Natural killer cell (primary cell): ENCODE data around the gene PGC. TPM values are rescaled to one million over a fixed set of nuclear protein-coding genes. Genes with fewer than 3 reads are reported as not detected.

ENCODE experiments used
- ATAC-seq, 3 donors: fragments of 150-1000 bp in 2 of 3; fragments of 200-7000 bp in 1 of 3; cut with Tn5 transposase; 1 replicate in 1 of 3; 2 replicates in 2 of 3; pipeline ENCODE4 v1.10.0; 2021; ENCODE audit warnings: mild to moderate bottlenecking in 2 of 3, moderate library complexity in 2 of 3
- DNase-seq, 2 donors: peaks; one replicate each; pipeline versions ENCODE4 v3.0.0 to v3.0.0-alpha.2; 2013 to 2021; ENCODE audit warnings: mixed read lengths in 1 of 2
- H3K27ac ChIP-seq: one replicate; pipeline ENCODE4 v1.5.1; 2013; ENCODE audit warnings: mild to moderate bottlenecking, low read length
- H3K27me3 ChIP-seq: one replicate; pipeline ENCODE4 v1.6.1; 2013; ENCODE audit warnings: low read length; ENCODE audit not compliant: control insufficient read depth, insufficient read depth
- H3K36me3 ChIP-seq: one replicate; pipeline ENCODE4 v1.6.1; 2013; ENCODE audit warnings: low read length; ENCODE audit not compliant: control insufficient read depth, insufficient read depth
- H3K4me1 ChIP-seq: one replicate; pipeline ENCODE4 v1.6.1; 2013; ENCODE audit warnings: low read length; ENCODE audit not compliant: control insufficient read depth, insufficient read depth
- H3K4me3 ChIP-seq: one replicate; pipeline ENCODE4 v1.5.1; 2013; ENCODE audit warnings: low read length
- H3K9me3 ChIP-seq: one replicate; pipeline ENCODE4 v1.6.1; 2013; ENCODE audit warnings: low read length; ENCODE audit not compliant: control insufficient read depth, insufficient read depth
- H3K27ac Mint-ChIP-seq, 2 donors: one replicate each; pipeline ENCODE4 v1.8.0; 2022; ENCODE audit warnings: mild to moderate bottlenecking in 2 of 2, mixed read lengths in 2 of 2, moderate library complexity in 1 of 2
- H3K27me3 Mint-ChIP-seq, 2 donors: one replicate each; pipeline ENCODE4 v1.8.0; 2022; ENCODE audit warnings: low read depth in 2 of 2, mixed read lengths in 2 of 2
- H3K36me3 Mint-ChIP-seq: one replicate; pipeline ENCODE4 v1.8.0; 2022; ENCODE audit warnings: mixed read lengths
- H3K4me1 Mint-ChIP-seq, 2 donors: one replicate each; pipeline ENCODE4 v1.8.0; 2022; ENCODE audit warnings: mixed read lengths in 2 of 2
- H3K4me3 Mint-ChIP-seq: one replicate; pipeline ENCODE4 v1.8.0; 2022; ENCODE audit warnings: mild to moderate bottlenecking, moderate library complexity, mixed read lengths
- H3K9me3 Mint-ChIP-seq, 2 donors: one replicate each; pipeline ENCODE4 v1.8.0; 2022; ENCODE audit warnings: mixed read lengths in 2 of 2
- CTCF ChIP-seq: fragments of 200-600 bp; IDR thresholded peaks from one replicate; pipeline ENCODE4 v1.8.0; 2022; ENCODE audit warnings: antibody characterized with exemption
- WGBS: methylation state at CpG from one replicate; pipeline ENCODE4 v1.1.7; 2013; ENCODE audit warnings: missing lambda C conversion rate; ENCODE audit not compliant: insufficient coverage; 5-methylcytosine and 5-hydroxymethylcytosine counted together
- intact Hi-C: fragments of 100-400 bp; cut with micrococcal nuclease; formaldehyde crosslinking; loops from one replicate; pipeline ENCODE4 v1.14.2; 2022
- total RNA-seq, 4 donors: library from RNA; stranded (reverse); fragments of 120-200 nt in 1 of 4; gene quantifications; one replicate each; pipeline versions ENCODE4 v1.2.3 to v1.2.4, GENCODE V29; 2013 to 2022

PGC gene
- total RNA-seq, 3 donors from 2014 or later (not counting 1 experiment from before 2014, with no cell fraction given), result not detected

- H3K9me3 Mint-ChIP-seq, result no peaks in the 10 kb centered on the region
- intact Hi-C loops, result no loop called here
- H3K36me3 Mint-ChIP-seq, result no peaks in the 10 kb centered on the region
- H3K27ac Mint-ChIP-seq, result peak overlapping the region; percentile 88 to 95
- H3K4me3 Mint-ChIP-seq, result peak overlapping the region; percentile 86
- H3K4me1 ChIP-seq, result peaks cover 89% of the 10 kb centered on the region
- H3K36me3 ChIP-seq, result peaks cover 4% of the 10 kb centered on the region
- DNase-seq, result no peak
- no peak for ATAC-seq
- H3K4me1 Mint-ChIP-seq, result peaks cover 55 to 88% of the 10 kb centered on the region in 2 donors
- H3K27me3 ChIP-seq, result no peaks in the 10 kb centered on the region
- H3K4me3 ChIP-seq, result no peak overlapping the region
- TF ChIP-seq CTCF, result no peak
- no peaks in the 10 kb centered on the region for H3K27me3 Mint-ChIP-seq
- 52% methylated on average over 7 of the region's 7 CpGs for WGBS
- H3K9me3 ChIP-seq, result no peaks in the 10 kb centered on the region
- H3K27ac ChIP-seq, result peak overlapping the region; percentile 95
These were observed 23.0 kb downstream of the PGC start for GRCh38 chr6:41724228-41724580.

- peak overlapping the region; percentile 95 for H3K27ac ChIP-seq
- H3K4me1 ChIP-seq, result peaks cover 86% of the 10 kb centered on the region
- Mint-ChIP-seq H3K27ac (peak overlapping the region; percentile 88 to 95), H3K4me1 (peaks cover 49 to 83% of the 10 kb centered on the region in 2 donors), H3K9me3 (no peaks in the 10 kb centered on the region), H3K36me3 (no peaks in the 10 kb centered on the region), H3K27me3 (no peaks in the 10 kb centered on the region), H3K4me3 (peak overlapping the region; percentile 86)
- ATAC-seq, result peak; percentile 67 to 83 (median 68)
- H3K27me3 ChIP-seq, result no peaks in the 10 kb centered on the region
- intact Hi-C loops, result loop anchor here (1.0 kb wide), 1 partner anchor 9 kb away; no protein-coding TSS in a partner anchor
- peaks cover 4% of the 10 kb centered on the region for H3K36me3 ChIP-seq
- no peak for TF ChIP-seq CTCF
- no peaks in the 10 kb centered on the region for H3K9me3 ChIP-seq
- WGBS, result 33% methylated on average over 21 of the region's 21 CpGs
- peak overlapping the region; percentile 11 for H3K4me3 ChIP-seq
- peak; percentile 31 to 54 for DNase-seq
These were observed 23.5 kb downstream of the PGC start for GRCh38 chr6:41723530-41724227.

GRCh38 chr6:41722969-41723529 lies 24.1 kb downstream of the PGC start:
- intact Hi-C loops, result loop anchor here (1.0 kb wide), 1 partner anchor 9 kb away; no protein-coding TSS in a partner anchor
- Histone ChIP-seq H3K4me3 (peak overlapping the region; percentile 11), H3K9me3 (no peaks in the 10 kb centered on the region), H3K27me3 (no peaks in the 10 kb centered on the region), H3K36me3 (peaks cover 4% of the 10 kb centered on the region), H3K4me1 (peaks cover 81% of the 10 kb centered on the region), H3K27ac (peak overlapping the region; percentile 95)
- peaks cover 49 to 78% of the 10 kb centered on the region in 2 donors for H3K4me1 Mint-ChIP-seq
- no peaks in the 10 kb centered on the region for H3K36me3 Mint-ChIP-seq
- ATAC-seq (no peak), DNase-seq (no peak)
- no peak for TF ChIP-seq CTCF
- H3K27ac Mint-ChIP-seq, result peak overlapping the region; percentile 88 to 95
- no peaks in the 10 kb centered on the region for H3K27me3 Mint-ChIP-seq
- peak overlapping the region; percentile 86 for H3K4me3 Mint-ChIP-seq
- 59% methylated on average over 8 of the region's 8 CpGs for WGBS
- H3K9me3 Mint-ChIP-seq, result no peaks in the 10 kb centered on the region
